A549 (cell line): ENCODE measurements around the gene CACNA2D4. TPM values are rescaled to one million over a fixed set of nuclear protein-coding genes. Genes with fewer than 3 reads are reported as not detected.

ENCODE experiments used
- ATAC-seq, 2 experiments: fragments of 200-7000 bp in 1 of 2; fragments of >200 bp in 1 of 2; cut with Nextera tagmentation in 1 of 2; cut with Tn5 transposase in 1 of 2; 3 replicates each; pipeline versions ENCODE4 v1.8.0 to v1.9.1; 2018 to 2020; ENCODE audit warnings: mild to moderate bottlenecking in 1 of 2, moderate library complexity in 1 of 2
- CTCF ChIA-PET: fragments of 300-600 bp; sonication (Branson Sonifier 250); formaldehyde crosslinking; extraction: SDS; loops from one replicate; lab custom pipeline; 2021; ENCODE audit warnings: antibody characterized with exemption, inconsistent platforms; lab: Yijun Ruan, JAX
- POLR2A ChIA-PET: fragments of 350-600 bp; formaldehyde crosslinking; extraction: SDS; loops from one replicate; lab custom pipeline; 2021; ENCODE audit warnings: antibody characterized with exemption, inconsistent platforms; lab: Yijun Ruan, JAX
- DNase-seq, 2 experiments: peaks; one replicate each; pipeline versions ENCODE4 v3.0.0 to v3.0.0-alpha.2; 2011 to 2016; ENCODE audit warnings: low read depth in 1 of 2, low spot score in 1 of 2
- FAIRE-seq: peaks from 2 replicates; lab custom pipeline; 2011; peaks lifted over from hg19 to GRCh38; lab: Jason Lieb, UNC
- H3K27ac ChIP-seq, 2 experiments: fragments of >200 bp; sonication (Bioruptor Twin); formaldehyde crosslinking; 3 replicates each; pipeline ENCODE4 v1.5.1; 2016 to 2017
- H3K4me1 ChIP-seq: fragments of >200 bp; sonication (Bioruptor Twin); formaldehyde crosslinking; 3 replicates; pipeline ENCODE4 v1.6.1; 2016
- H3K4me2 ChIP-seq: fragments of >200 bp; sonication (Bioruptor Twin); formaldehyde crosslinking; 3 replicates; pipeline ENCODE4 v1.6.1; 2016
- H3K4me3 ChIP-seq: fragments of >200 bp; sonication (Bioruptor Twin); formaldehyde crosslinking; 3 replicates; pipeline ENCODE4 v1.5.1; 2016
- H3K9me3 ChIP-seq: fragments of >200 bp; sonication (Bioruptor Twin); formaldehyde crosslinking; 3 replicates; pipeline ENCODE4 v1.6.1; 2016
- BHLHE40 ChIP-seq: IDR thresholded peaks from 2 replicates; pipeline ENCODE4 v1.6.1; 2012; ENCODE audit warnings: low read depth, low read length, inconsistent platforms
- CBX8 ChIP-seq: fragments of 200-600 bp; sonication (generic); IDR thresholded peaks from 2 replicates; pipeline ENCODE4 v1.6.1; 2016
- CHD4 ChIP-seq: fragments of 200-600 bp; sonication (generic); IDR thresholded peaks from 2 replicates; pipeline ENCODE4 v1.6.1; 2016; ENCODE audit warnings: antibody characterized with exemption, mild to moderate bottlenecking, borderline replicate concordance
- ELK1 ChIP-seq: fragments of 150-350 bp; IDR thresholded peaks from 2 replicates; pipeline ENCODE4 v1.6.1; 2014; ENCODE audit warnings: low read depth, mild to moderate bottlenecking, low read length
- ESRRA ChIP-seq: fragments of 150-350 bp; IDR thresholded peaks from 2 replicates; pipeline ENCODE4 v1.6.1; 2014; ENCODE audit warnings: mild to moderate bottlenecking, low read length, borderline replicate concordance
- FOSB ChIP-seq: fragments of 250-450 bp; sonication (Bioruptor Pico); IDR thresholded peaks from 2 replicates; pipeline ENCODE4 v1.5.0; 2020; ENCODE audit warnings: mild to moderate bottlenecking, moderate library complexity
- HES2 ChIP-seq: fragments of >200 bp; sonication (Bioruptor Twin); formaldehyde crosslinking; IDR thresholded peaks from 2 replicates; pipeline ENCODE4 v1.6.1; 2016
- HEYL ChIP-seq: fragments of 250-450 bp; sonication (Bioruptor Pico); IDR thresholded peaks from 2 replicates; pipeline ENCODE4 v1.8.0; 2021; ENCODE audit warnings: mild to moderate bottlenecking, moderate library complexity
- HMGXB4 ChIP-seq: fragments of 250-450 bp; sonication (Bioruptor Pico); IDR thresholded peaks from 2 replicates; pipeline ENCODE4 v1.5.0; 2021; ENCODE audit warnings: mild to moderate bottlenecking, moderate library complexity, borderline replicate concordance
- HOXB5 ChIP-seq: fragments of 250-450 bp; sonication (Bioruptor Pico); IDR thresholded peaks from 2 replicates; pipeline ENCODE4 v1.5.0; 2020; ENCODE audit warnings: mild to moderate bottlenecking, moderate library complexity
- MAFK ChIP-seq: fragments of 450-650 bp; IDR thresholded peaks from 2 replicates; pipeline ENCODE4 v1.6.1; 2014; ENCODE audit not compliant: partially characterized antibody
- MAX ChIP-seq: IDR thresholded peaks from 2 replicates; pipeline ENCODE4 v1.6.1; 2012
- MYC ChIP-seq: IDR thresholded peaks from 2 replicates; pipeline ENCODE4 v1.6.1; 2012; ENCODE audit warnings: mild to moderate bottlenecking, inconsistent platforms, low read length, improper control_type of control experiment, borderline replicate concordance
- NFE2L2 ChIP-seq: fragments of 150-350 bp; conservative IDR thresholded peaks from 2 replicates; pipeline ENCODE4 v1.6.1; 2014; ENCODE audit warnings: low read length
- NPAS2 ChIP-seq: fragments of 250-450 bp; sonication (Bioruptor Pico); IDR thresholded peaks from 2 replicates; pipeline ENCODE4 v1.8.0; 2022; ENCODE audit warnings: mild to moderate bottlenecking, moderate library complexity, borderline replicate concordance
- NR3C1 ChIP-seq: fragments of >200 bp; sonication (Bioruptor Twin); formaldehyde crosslinking; IDR thresholded peaks from 3 replicates; pipeline ENCODE4 v1.6.1; 2017
- POLR2AphosphoS2 ChIP-seq: conservative IDR thresholded peaks from 2 replicates; pipeline ENCODE4 v1.6.1; 2012; ENCODE audit warnings: low read length, improper control_type of control experiment, inconsistent platforms
- RARB ChIP-seq: fragments of 250-450 bp; sonication (Bioruptor Pico); IDR thresholded peaks from 2 replicates; pipeline ENCODE4 v1.8.0; 2021; ENCODE audit warnings: mild to moderate bottlenecking, moderate library complexity
- RCOR1 ChIP-seq: fragments of 150-350 bp; IDR thresholded peaks from 2 replicates; pipeline ENCODE4 v1.6.1; 2014; ENCODE audit warnings: antibody characterized with exemption, low read length, low read depth
- REST ChIP-seq: fragments of 200-600 bp; sonication (generic); IDR thresholded peaks from 2 replicates; pipeline ENCODE4 v1.6.1; 2016; ENCODE audit warnings: antibody characterized with exemption, mild to moderate bottlenecking, moderate library complexity
- RFX5 ChIP-seq: fragments of 450-650 bp; IDR thresholded peaks from 2 replicates; pipeline ENCODE4 v1.7.1; 2014; ENCODE audit warnings: antibody characterized with exemption, mild to moderate bottlenecking, moderate library complexity
- SMC3 ChIP-seq: fragments of >200 bp; sonication (Bioruptor Twin); formaldehyde crosslinking; IDR thresholded peaks from 3 replicates; pipeline ENCODE4 v1.6.1; 2018; ENCODE audit warnings: inconsistent platforms
- TFCP2L1 ChIP-seq: fragments of 250-450 bp; sonication (Bioruptor Pico); IDR thresholded peaks from 2 replicates; pipeline ENCODE4 v1.5.0; 2021; ENCODE audit warnings: mild to moderate bottlenecking
- TP53 ChIP-seq: fragments of 250-450 bp; sonication (Bioruptor Pico); IDR thresholded peaks from 2 replicates; pipeline ENCODE4 v1.5.0; 2021; ENCODE audit warnings: mild to moderate bottlenecking, moderate library complexity
- ZC3H11A ChIP-seq: fragments of 450-650 bp; IDR thresholded peaks from 2 replicates; pipeline ENCODE4 v1.6.1; 2014; ENCODE audit warnings: antibody characterized with exemption, mild to moderate bottlenecking
- ZFP36 ChIP-seq: fragments of 450-650 bp; IDR thresholded peaks from 2 replicates; pipeline ENCODE4 v1.6.1; 2014; ENCODE audit warnings: borderline replicate concordance; ENCODE audit not compliant: partially characterized antibody
- ZNF302 ChIP-seq: fragments of 250-450 bp; sonication (Bioruptor Pico); IDR thresholded peaks from 2 replicates; pipeline ENCODE4 v1.9.0; 2021; ENCODE audit warnings: inconsistent platforms, mild to moderate bottlenecking, moderate library complexity
- WGBS: methylation state at CpG from one replicate; pipeline ENCODE4 v1.1.6; 2017; ENCODE audit errors: missing lambda C conversion rate; 5-methylcytosine and 5-hydroxymethylcytosine counted together
- polyA plus RNA-seq, 4 experiments: library from polyadenylated mRNA; depleted of rRNA in 3 of 4; stranded (reverse); fragments of >200 nt; fragmentation: RNase III in 1 of 4; extraction: RNeasy Plus Mini Kit Qiagen cat#74134 plus additional on column Dnase treatment in 1 of 4; gene quantifications; 2 replicates in 3 of 4; 3 replicates in 1 of 4; pipeline ENCODE4 v1.2.3, GENCODE V29; 2011 to 2017

Gene CACNA2D4
- polyA plus RNA-seq, 2 of the 4 experiments (the other 2 are of a cell fraction), result not detected

- no peak overlapping the region for H3K4me2 ChIP-seq
- H3K27ac ChIP-seq, result no peak overlapping the region
- no peak overlapping the region for H3K4me3 ChIP-seq
- POLR2A ChIA-PET, result no interaction called here
- FAIRE-seq (no peak), ATAC-seq (no peak), DNase-seq (no peak)
- peaks cover 13% of the 10 kb centered on the region for H3K4me1 ChIP-seq
- CTCF ChIA-PET, result interaction anchor here (0.7 to 6.4 kb wide), 6 partner anchors 10 to 378 kb away, joined by 3 to 68 read pairs (median 14); no protein-coding TSS in a partner anchor
- no peak for TF ChIP-seq RCOR1
- TF ChIP-seq MYC, result no peak
- TF ChIP-seq RARB (CRISPR knock-in tag), result no peak
- TF ChIP-seq HEYL, result no peak
- TF ChIP-seq POLR2AphosphoS2, result no peak
- no peak for TF ChIP-seq HES2
- WGBS, result 78% methylated on average over 2 of the region's 2 CpGs
- H3K9me3 ChIP-seq, result no peaks in the 10 kb centered on the region
Measured at GRCh38 chr12:1781772-1782171, 136.7 kb downstream of the CACNA2D4 start.

GRCh38 chr12:1779783-1780182, 138.7 kb downstream of the CACNA2D4 start:
- H3K4me1 ChIP-seq, result peaks cover 27% of the 10 kb centered on the region
- H3K4me3 ChIP-seq, result no peak overlapping the region
- H3K4me2 ChIP-seq, result no peak overlapping the region
- 78% methylated on average over 1 of the region's 1 CpG for WGBS
- ChIA-PET CTCF (interaction anchor here (0.9 to 1.5 kb wide), 5 partner anchors 11 to 145 kb away, joined by 3 to 9 read pairs (median 4); no protein-coding TSS in a partner anchor), POLR2A (no interaction called here)
- ATAC-seq, result no peak
- TF ChIP-seq HOXB5 (no peak), TP53 (CRISPR knock-in tag) (no peak), ESRRA (no peak), MAFK (peak; percentile 7)
- DNase-seq, result no peak
- no peaks in the 10 kb centered on the region for H3K9me3 ChIP-seq
- no peak overlapping the region for H3K27ac ChIP-seq
- peak; percentile 46 for FAIRE-seq

GRCh38 chr12:1778911-1779310, 139.5 kb downstream of the CACNA2D4 start:
- Histone ChIP-seq H3K4me3 (no peak overlapping the region), H3K27ac (no peak overlapping the region), H3K4me2 (no peak overlapping the region), H3K9me3 (no peaks in the 10 kb centered on the region), H3K4me1 (peaks cover 32% of the 10 kb centered on the region)
- FAIRE-seq (no peak), DNase-seq (no peak), ATAC-seq (no peak)
- WGBS, result 92% methylated on average over 4 of the region's 4 CpGs
- ChIA-PET POLR2A (no interaction called here), CTCF (interaction anchor here (1.2 to 1.5 kb wide), 2 partner anchors 12 to 17 kb away, joined by 3 to 9 read pairs; no protein-coding TSS in a partner anchor)
- TF ChIP-seq HMGXB4 (no peak), CBX8 (no peak), ELK1 (no peak), NFE2L2 (no peak), FOSB (CRISPR knock-in tag) (no peak), TFCP2L1 (no peak), BHLHE40 (no peak), ZFP36 (no peak), NPAS2 (CRISPR knock-in tag) (no peak), NR3C1 (no peak), SMC3 (no peak), CHD4 (no peak), RFX5 (no peak), ZC3H11A (no peak), ZNF302 (CRISPR knock-in tag) (no peak), REST (no peak), MAX (no peak)
